KMS-11 (cell line): ENCODE measurements around the gene DGKB.

ENCODE experiments used
- H2AFZ ChIP-seq: fragments of 200-600 bp; sonication (generic); 2 replicates; pipeline ENCODE4 v1.6.1; 2016; ENCODE audit warnings: antibody characterized with exemption, mixed run types, low read depth
- H3K27ac ChIP-seq: fragments of 200-600 bp; sonication (generic); 2 replicates; pipeline ENCODE4 v1.6.1; 2016; ENCODE audit warnings: mild to moderate bottlenecking, mixed run types
- H3K27me3 ChIP-seq: fragments of 200-600 bp; sonication (generic); 2 replicates; pipeline ENCODE4 v1.6.1; 2017; ENCODE audit warnings: mild to moderate bottlenecking, low read depth, mixed run types, moderate library complexity; ENCODE audit not compliant: insufficient read depth
- H3K36me3 ChIP-seq: fragments of 200-600 bp; sonication (generic); 2 replicates; pipeline ENCODE4 v1.6.1; 2017; ENCODE audit warnings: mild to moderate bottlenecking, mixed run types; ENCODE audit not compliant: insufficient read depth
- H3K4me1 ChIP-seq: fragments of 200-600 bp; sonication (generic); 2 replicates; pipeline ENCODE4 v1.6.1; 2016; ENCODE audit warnings: mild to moderate bottlenecking, low read depth, mixed run types; ENCODE audit not compliant: poor library complexity, severe bottlenecking
- H3K4me2 ChIP-seq: fragments of 200-600 bp; sonication (generic); 2 replicates; pipeline ENCODE4 v1.7.0; 2016; ENCODE audit warnings: mild to moderate bottlenecking, mixed run types
- H3K4me3 ChIP-seq: fragments of 200-600 bp; sonication (generic); IDR thresholded peaks from 2 replicates; pipeline ENCODE4 v1.6.1; 2017; ENCODE audit warnings: low read depth, low read length, mixed read lengths; ENCODE audit not compliant: insufficient read depth
- H3K79me2 ChIP-seq: fragments of 200-600 bp; sonication (generic); 2 replicates; pipeline ENCODE4 v1.6.1; 2016; ENCODE audit warnings: low read depth, mixed run types; ENCODE audit not compliant: insufficient read depth
- H3K9ac ChIP-seq: fragments of 200-600 bp; sonication (generic); 2 replicates; pipeline ENCODE4 v1.6.1; 2016; ENCODE audit warnings: mild to moderate bottlenecking, mixed run types
- H4K20me1 ChIP-seq: fragments of 200-600 bp; sonication (generic); 2 replicates; pipeline ENCODE4 v1.6.1; 2016; ENCODE audit warnings: mild to moderate bottlenecking, mixed run types; ENCODE audit not compliant: insufficient read depth
- TF ChIP-seq, protein P1 (sequence below): fragments of 200-600 bp; sonication (generic); conservative IDR thresholded peaks from 2 replicates; pipeline ENCODE4 v1.6.1; 2017; ENCODE audit warnings: low read depth, mild to moderate bottlenecking, antibody characterized with exemption, low read length, moderate library complexity, mixed read lengths

The DGKB gene

DNA sequence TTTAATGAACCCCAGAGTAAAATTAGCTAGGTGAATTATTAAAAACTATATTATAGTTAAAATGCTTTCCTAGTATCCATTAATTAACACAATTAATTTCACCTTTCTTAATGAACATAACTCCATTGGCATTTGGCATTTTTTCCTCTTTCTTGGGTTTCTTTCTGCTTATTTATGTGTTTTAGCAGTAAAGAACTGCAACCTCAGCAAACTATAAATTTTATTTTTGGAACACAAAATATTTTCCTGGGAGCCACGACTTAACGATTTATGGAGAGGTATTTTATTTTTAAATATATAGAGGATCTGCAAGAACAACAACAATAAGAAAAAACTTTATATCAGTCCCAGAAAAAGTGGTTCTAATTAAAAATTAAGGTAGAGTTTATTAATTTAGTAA lies 465.7 kb downstream of the DGKB start:
- no peaks in the 10 kb centered on the region for H3K79me2 ChIP-seq
- H4K20me1 ChIP-seq, result no peaks in the 10 kb centered on the region
- no peak overlapping the region for H2AFZ ChIP-seq
- H3K4me1 ChIP-seq, result no peaks in the 10 kb centered on the region
- H3K4me2 ChIP-seq, result no peak overlapping the region
- no peak overlapping the region for H3K4me3 ChIP-seq
- TF ChIP-seq, protein P1, sequence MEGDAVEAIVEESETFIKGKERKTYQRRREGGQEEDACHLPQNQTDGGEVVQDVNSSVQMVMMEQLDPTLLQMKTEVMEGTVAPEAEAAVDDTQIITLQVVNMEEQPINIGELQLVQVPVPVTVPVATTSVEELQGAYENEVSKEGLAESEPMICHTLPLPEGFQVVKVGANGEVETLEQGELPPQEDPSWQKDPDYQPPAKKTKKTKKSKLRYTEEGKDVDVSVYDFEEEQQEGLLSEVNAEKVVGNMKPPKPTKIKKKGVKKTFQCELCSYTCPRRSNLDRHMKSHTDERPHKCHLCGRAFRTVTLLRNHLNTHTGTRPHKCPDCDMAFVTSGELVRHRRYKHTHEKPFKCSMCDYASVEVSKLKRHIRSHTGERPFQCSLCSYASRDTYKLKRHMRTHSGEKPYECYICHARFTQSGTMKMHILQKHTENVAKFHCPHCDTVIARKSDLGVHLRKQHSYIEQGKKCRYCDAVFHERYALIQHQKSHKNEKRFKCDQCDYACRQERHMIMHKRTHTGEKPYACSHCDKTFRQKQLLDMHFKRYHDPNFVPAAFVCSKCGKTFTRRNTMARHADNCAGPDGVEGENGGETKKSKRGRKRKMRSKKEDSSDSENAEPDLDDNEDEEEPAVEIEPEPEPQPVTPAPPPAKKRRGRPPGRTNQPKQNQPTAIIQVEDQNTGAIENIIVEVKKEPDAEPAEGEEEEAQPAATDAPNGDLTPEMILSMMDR, result no peak
- H3K27ac ChIP-seq, result no peak overlapping the region
- no peak overlapping the region for H3K9ac ChIP-seq
- no peaks in the 10 kb centered on the region for H3K36me3 ChIP-seq
- no peaks in the 10 kb centered on the region for H3K27me3 ChIP-seq

DNA sequence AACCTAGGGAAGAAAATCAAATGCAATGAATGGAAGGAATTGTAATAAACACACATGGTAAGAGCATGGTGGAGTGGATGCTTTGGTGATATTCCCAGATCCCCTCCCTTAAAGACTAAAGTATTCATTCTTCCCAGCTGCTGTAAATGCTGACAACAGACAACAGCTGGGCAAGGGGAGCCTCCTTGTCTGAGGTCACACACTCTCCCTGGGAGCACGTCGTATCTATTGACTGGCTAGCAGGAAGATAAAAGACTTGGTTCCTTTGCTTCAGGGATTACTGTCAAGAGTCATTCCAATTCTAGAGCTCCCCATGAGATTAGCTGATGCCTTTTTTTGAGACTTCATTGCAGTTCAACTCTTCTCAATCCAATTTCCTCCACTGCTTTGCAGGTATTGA lies 469.6 kb downstream of the DGKB start:
- no peaks in the 10 kb centered on the region for H3K79me2 ChIP-seq
- H3K4me2 ChIP-seq, result no peak overlapping the region
- TF ChIP-seq, protein P1, result no peak
- H3K4me1 ChIP-seq, result no peaks in the 10 kb centered on the region
- no peak overlapping the region for H3K4me3 ChIP-seq
- no peak overlapping the region for H3K27ac ChIP-seq
- no peak overlapping the region for H3K9ac ChIP-seq
- no peaks in the 10 kb centered on the region for H3K27me3 ChIP-seq
- H4K20me1 ChIP-seq, result no peaks in the 10 kb centered on the region
- H2AFZ ChIP-seq, result no peak overlapping the region
- no peaks in the 10 kb centered on the region for H3K36me3 ChIP-seq

DNA sequence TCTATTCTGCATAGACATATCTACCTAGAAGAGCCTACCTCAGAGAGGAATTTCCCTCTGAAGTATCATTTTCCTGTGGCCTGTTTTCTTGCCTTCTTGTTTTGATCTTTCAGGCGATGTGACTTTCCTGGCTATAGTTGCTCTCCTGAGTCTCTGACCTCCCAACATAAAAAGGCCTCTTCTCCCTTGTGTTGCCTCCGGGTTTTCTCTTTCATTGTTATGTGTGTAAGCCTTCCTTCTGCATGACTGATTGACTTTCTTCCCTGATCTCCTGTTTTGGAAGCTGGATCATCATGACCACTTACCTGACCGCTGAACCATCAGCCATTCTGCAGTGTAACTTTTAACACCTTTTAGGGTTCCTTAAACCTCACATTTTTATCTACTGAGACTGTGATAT lies 471.6 kb downstream of the DGKB start:
- Histone ChIP-seq H3K36me3 (no peaks in the 10 kb centered on the region), H3K79me2 (no peaks in the 10 kb centered on the region), H3K4me2 (no peak overlapping the region), H3K27ac (no peak overlapping the region), H4K20me1 (no peaks in the 10 kb centered on the region), H3K4me1 (no peaks in the 10 kb centered on the region), H3K4me3 (no peak overlapping the region), H2AFZ (no peak overlapping the region), H3K9ac (no peak overlapping the region), H3K27me3 (no peaks in the 10 kb centered on the region)
- TF ChIP-seq, protein P1, result no peak

DNA sequence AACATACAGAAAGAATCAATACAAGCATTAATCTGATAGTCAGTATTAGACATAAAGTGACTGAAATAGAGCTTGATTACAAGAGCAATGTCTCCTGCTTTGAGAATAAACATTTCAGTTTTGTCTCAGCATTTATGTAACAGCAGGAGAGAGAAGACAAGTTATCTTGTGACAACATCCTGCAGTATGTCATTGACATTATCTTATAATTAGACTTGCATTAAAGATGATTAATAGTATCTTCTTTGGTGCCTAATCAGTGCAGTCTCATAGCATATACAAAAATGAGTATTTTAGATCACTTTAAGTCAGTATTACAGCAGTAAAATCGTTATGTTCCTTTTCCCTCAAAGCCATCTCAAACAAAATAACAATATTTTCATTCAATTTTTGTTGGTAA lies 477.0 kb downstream of the DGKB start:
- H3K4me2 ChIP-seq, result no peak overlapping the region
- H4K20me1 ChIP-seq, result no peaks in the 10 kb centered on the region
- no peak overlapping the region for H3K9ac ChIP-seq
- no peak overlapping the region for H3K4me3 ChIP-seq
- H3K27me3 ChIP-seq, result no peaks in the 10 kb centered on the region
- no peaks in the 10 kb centered on the region for H3K36me3 ChIP-seq
- no peaks in the 10 kb centered on the region for H3K79me2 ChIP-seq
- no peaks in the 10 kb centered on the region for H3K4me1 ChIP-seq
- TF ChIP-seq, protein P1, result no peak
- no peak overlapping the region for H2AFZ ChIP-seq
- no peak overlapping the region for H3K27ac ChIP-seq

DNA sequence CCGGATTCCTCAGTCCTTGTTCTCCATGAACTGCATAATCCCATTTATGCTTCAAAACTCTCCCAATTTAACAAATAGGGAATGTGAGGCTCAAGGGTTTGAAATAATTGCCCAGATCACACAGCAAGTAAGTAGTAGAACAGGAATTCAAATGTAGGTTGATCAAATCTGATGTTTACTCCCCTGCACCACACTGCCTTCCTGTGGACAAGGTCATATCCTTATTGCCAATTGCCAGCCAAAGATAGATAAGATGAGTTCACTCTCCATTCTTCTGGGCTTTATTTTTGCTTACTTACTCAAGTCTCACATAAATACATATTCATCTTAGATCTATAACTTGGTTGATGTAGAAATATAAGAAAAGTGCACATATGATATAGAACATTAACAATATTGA lies 477.9 kb downstream of the DGKB start:
- Histone ChIP-seq H2AFZ (no peak overlapping the region), H3K36me3 (no peaks in the 10 kb centered on the region), H4K20me1 (no peaks in the 10 kb centered on the region), H3K9ac (no peak overlapping the region), H3K4me1 (no peaks in the 10 kb centered on the region), H3K4me2 (no peak overlapping the region), H3K27me3 (no peaks in the 10 kb centered on the region), H3K4me3 (no peak overlapping the region), H3K79me2 (no peaks in the 10 kb centered on the region), H3K27ac (no peak overlapping the region)
- TF ChIP-seq, protein P1, result no peak
